Motor neuron (in vitro differentiated cells): ENCODE measurements around the gene FKBP7. TPM values are rescaled to one million over a fixed set of nuclear protein-coding genes. Genes with fewer than 3 reads are reported as not detected.

Source experiments
- total RNA-seq, 8 experiments: library from RNA; unstranded; fragments of 300-600 nt; gene quantifications; 2 replicates each; pipeline versions ENCODE4 v1.2.3 to v1.2.4, GENCODE V29; 2022

Gene FKBP7
- total RNA-seq, 8 experiments from 2014 or later, result 13.5 to 48.3 (median 25.4) TPM

Other genes starting within 250 kb of the FKBP7 start
- gene PRKRA, start 27.4 kb downstream of the FKBP7 start, total RNA-seq, result 10 to 100 TPM; 28.6 to 74.0 (median 63.6) TPM
- 10 to 100 TPM in 1 of 8 experiments, 1 to 10 TPM in 7; 1.8 to 12.0 (median 4.5) TPM for gene PJVK, start 27.2 kb downstream of the FKBP7 start, total RNA-seq
- 10 to 100 TPM in 2 of 8 experiments, 1 to 10 TPM in 6; 6.0 to 20.0 (median 8.5) TPM for gene PLEKHA3, start 1.9 kb upstream of the FKBP7 start, total RNA-seq